GM19455 (cell line): ENCODE data around the gene TNFRSF11A.

Source experiments
- ATAC-seq: cut with Tn5 transposase; IDR thresholded peaks from one replicate; pipeline ENCODE4 v1.9.1; 2021; ENCODE audit not compliant: unreplicated experiment

The TNFRSF11A gene

GRCh38 chr18:62324181-62324828 lies 805 bp upstream of the TNFRSF11A start:
- ATAC-seq = no peak

DNA sequence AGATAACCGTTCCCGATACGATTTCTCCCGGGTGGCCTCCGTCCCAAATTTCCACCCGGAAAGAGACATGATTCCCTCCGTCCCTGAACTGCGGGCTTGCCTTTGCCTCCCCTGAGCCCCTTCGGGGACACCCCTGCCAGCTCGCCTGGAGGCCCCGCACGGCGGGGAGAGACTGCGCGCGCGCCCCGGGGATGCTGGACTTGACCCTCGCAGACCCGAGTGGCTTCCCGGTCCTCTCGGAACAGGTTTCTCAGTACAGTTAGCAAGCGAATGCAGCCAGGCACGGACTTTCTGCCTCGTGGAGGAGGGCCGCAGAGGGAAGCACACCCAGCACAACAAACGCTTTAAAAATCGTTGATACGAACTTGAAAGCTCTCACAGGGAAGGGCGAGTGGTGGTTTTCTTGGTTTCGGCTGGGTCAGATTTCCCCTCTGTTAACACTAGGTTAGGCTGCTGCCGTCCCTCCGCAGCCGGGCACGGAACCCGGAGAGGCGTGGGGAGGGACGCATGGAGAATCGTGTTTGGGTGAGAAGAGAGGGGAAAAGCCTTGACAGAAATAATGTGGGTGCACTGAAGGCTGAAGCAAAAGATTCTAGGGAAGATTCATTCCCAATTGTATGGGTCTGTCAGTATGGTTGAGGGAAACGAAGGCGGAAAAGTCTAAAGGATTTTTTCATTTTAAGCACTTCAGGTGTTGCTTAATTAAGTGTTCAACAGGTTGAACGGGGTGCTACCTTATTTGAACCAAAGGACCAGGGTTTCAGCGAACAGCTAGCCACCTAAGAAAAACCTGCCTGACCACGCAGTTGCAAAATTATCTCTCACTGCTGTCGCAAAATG lies 916 bp downstream of the TNFRSF11A start:
- no peak for ATAC-seq

- no peak for ATAC-seq
Measured at GRCh38 chr18:62326646-62327348, 1.7 kb downstream of the TNFRSF11A start.

DNA sequence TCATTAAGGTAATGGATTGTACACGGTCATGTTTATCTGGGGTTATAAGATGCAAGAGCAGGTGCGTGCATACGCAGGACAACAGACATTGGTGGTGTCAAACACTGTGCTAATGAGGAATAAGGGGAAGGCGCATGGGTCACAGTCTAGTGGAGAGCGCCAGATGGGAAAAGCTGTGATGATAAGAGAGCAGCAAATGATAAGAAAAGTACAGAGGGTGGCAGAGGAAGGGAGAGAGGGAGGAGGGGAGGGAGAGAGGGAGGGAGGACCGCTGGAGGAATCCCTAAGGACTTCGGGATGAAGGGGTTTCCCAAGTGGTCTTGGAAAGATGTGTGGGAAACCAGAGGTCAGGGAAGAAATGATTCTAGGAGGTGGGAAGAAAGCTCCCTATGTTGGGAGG lies 2.9 kb downstream of the TNFRSF11A start:
- ATAC-seq = no peak

GRCh38 chr18:62328586-62329525 lies 3.7 kb downstream of the TNFRSF11A start:
- no peak for ATAC-seq

GRCh38 chr18:62329691-62330454 lies 4.8 kb downstream of the TNFRSF11A start:
- ATAC-seq = no peak

GRCh38 chr18:62330650-62331049 lies 5.5 kb downstream of the TNFRSF11A start:
- ATAC-seq = no peak

- ATAC-seq = no peak
Measured at GRCh38 chr18:62331581-62332356, 6.7 kb downstream of the TNFRSF11A start.

GRCh38 chr18:62332431-62332830 lies 7.3 kb downstream of the TNFRSF11A start:
- no peak for ATAC-seq

DNA sequence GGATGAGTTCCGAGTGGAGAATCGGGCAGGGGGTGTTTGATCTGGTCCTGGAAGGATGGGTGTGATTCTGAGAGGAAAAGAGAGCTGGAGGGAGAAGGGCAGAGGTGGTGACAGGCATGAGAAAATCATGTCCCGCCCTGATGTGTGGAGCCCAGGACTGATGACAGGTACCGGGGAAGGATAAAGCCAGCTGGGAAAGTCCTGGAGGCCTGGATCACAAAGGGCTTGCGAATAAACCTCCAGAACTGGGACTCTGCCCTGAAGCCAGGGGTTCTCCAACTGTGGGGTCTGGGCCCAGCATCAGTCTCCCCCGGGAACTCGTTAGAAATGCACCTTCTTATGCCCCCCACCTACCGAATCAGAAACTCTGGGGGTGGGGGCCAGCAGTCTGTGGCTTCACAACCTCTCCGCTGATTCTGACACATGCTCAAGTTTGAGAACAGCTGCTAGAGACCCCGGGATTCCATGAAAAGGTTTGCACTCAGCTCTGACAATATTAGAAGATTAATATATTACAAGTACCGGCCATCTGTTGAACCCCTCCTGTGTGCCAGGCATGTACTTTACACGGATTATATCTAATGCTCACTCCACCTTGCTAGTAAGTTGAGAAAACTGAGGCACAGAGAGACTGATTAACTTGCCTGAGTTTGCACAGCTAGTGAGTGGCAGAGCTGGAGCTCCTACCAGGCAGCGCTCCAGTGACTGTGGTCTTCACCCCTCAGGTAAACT lies 8.0 kb downstream of the TNFRSF11A start:
- ATAC-seq = no peak

DNA sequence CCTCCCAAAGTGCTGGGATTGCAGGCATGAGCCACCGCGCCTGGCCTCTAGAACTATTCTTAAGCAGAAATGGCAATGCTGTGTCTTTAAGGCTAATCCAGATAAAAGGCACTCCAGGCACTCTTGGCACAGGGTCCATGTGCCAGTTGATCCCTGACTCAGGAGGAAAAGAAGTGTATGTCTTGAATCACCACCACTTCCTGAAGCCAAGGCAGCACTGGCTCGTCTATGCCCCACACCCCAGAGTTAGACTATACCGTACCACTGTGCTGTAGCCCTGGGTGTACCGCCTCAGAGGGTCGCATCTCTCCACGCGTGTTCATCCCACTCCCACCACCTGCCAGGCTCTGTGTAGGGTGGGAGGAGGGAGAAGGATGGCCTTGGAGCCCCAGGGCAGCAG lies 9.0 kb downstream of the TNFRSF11A start:
- ATAC-seq = no peak

GRCh38 chr18:62335494-62335893 lies 10.4 kb downstream of the TNFRSF11A start:
- no peak for ATAC-seq

DNA sequence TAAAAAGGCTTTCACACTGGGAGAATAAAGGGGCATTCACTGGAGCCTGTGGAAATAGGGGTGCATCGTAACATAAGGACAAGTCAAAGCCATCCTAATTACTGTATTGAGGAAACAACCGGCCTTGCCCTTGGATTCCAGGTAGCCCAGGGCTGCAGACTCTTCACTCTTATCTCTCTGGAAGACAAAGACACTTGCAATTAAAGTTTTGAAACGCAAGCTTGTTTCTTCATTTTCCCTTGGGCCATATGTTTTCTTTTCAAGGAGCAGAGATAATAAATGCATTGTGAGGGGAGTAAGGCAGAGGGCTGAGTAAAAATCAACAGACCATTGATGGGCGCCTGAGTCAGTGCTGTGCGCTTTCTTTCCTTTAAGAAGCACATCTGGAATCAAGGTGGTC lies 11.5 kb downstream of the TNFRSF11A start:
- no peak for ATAC-seq

- no peak for ATAC-seq
Measured at GRCh38 chr18:62337336-62337735, 12.2 kb downstream of the TNFRSF11A start.

DNA sequence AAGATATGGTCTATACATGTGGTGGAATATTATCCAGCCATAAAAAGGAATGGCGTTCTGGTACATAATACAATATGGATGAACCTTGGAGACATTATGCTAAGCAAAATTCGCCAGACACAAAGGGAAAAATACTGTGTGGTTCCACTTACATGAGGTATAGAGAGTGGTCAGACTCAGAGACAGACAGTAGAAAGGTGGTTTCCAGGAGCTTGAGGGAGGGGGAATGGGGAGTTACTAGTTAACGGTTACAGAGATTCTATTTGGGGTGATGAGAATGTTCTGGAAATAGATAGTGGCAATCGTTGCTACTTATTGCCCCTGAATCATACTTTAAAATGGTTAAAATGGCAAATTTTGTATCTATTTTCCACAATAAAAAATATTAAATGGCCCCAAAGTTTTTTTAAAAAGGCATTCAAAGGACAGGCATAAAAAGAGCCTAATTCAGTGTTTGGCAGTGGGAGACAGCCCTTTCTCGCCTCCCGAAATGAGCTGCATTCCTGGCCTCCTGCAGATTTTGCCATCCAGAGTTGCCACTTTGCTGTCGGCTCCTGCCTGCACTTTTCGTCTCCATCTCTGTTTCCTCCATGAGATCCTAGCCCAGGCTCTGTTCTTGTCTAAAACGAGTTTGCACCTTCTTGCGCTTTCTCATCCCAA lies 13.5 kb downstream of the TNFRSF11A start:
- no peak for ATAC-seq

DNA sequence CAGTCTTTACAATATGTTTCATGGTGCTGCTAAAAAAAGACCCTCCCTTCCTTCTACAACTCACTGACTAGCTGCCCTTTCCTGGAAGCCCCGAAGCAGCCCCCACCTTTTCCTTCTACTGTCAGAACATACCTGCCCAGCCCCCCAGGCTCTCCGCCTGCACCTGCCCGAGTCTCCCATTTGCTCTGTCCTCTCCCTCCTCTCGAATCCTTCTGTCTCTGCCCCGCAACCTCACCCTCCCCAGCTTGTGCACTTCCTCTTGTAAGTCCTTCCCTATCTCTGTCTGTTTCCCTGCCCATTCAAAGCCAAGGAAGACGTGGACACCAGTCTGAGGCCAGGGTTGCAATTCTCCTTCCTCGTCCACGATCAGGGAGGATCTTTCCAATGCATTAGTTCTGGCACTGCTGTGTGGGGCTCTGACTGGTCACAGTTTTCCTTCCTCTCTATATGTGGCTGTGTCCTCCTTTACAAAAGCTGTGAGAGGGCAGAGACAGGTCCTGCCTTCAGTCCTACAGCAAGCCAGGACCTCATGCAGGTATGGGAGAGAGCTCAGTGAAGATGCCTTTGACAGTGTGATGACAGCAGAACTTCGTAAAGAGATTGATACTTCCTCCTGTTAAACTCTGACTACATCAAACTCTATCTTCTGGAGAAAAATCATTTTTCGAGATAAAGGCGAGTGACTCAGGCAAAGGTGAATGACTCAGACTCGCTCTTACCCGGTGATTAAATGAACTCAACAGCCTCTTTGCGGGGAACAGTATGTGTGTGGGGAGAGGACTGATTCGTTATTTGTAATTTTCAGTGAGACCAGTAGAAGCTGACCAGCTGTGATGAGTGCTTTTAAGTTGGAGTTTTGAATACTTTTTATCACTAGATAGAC lies 14.2 kb downstream of the TNFRSF11A start:
- ATAC-seq = no peak

- ATAC-seq = no peak
Measured at GRCh38 chr18:62340996-62341395, 15.9 kb downstream of the TNFRSF11A start.
